ENCODE measurements around the gene CHCHD3.

DNA sequence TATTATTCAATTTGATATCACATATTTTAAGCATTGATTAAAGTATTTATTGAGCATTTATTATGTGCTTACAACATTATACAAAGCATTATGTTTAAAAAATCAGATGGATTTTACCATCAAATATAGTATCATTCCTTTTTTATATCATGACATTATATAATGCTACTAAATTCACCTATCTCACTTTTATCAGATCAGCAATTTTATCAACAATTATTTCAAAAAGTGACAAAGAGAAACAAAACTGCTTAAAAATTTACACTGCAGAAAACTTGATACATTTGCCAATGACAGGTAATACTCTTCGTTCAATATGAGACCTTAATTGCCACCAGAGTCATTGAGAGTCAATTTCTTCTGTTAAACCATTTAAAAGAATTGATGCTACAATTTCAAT lies 82.0 kb downstream of the CHCHD3 start:
- TF ChIP-seq CTCF (tag by site-specific recombination; IDR thresholded peaks at IDR 0.05), result no peak
- TF ChIP-seq, protein P1, sequence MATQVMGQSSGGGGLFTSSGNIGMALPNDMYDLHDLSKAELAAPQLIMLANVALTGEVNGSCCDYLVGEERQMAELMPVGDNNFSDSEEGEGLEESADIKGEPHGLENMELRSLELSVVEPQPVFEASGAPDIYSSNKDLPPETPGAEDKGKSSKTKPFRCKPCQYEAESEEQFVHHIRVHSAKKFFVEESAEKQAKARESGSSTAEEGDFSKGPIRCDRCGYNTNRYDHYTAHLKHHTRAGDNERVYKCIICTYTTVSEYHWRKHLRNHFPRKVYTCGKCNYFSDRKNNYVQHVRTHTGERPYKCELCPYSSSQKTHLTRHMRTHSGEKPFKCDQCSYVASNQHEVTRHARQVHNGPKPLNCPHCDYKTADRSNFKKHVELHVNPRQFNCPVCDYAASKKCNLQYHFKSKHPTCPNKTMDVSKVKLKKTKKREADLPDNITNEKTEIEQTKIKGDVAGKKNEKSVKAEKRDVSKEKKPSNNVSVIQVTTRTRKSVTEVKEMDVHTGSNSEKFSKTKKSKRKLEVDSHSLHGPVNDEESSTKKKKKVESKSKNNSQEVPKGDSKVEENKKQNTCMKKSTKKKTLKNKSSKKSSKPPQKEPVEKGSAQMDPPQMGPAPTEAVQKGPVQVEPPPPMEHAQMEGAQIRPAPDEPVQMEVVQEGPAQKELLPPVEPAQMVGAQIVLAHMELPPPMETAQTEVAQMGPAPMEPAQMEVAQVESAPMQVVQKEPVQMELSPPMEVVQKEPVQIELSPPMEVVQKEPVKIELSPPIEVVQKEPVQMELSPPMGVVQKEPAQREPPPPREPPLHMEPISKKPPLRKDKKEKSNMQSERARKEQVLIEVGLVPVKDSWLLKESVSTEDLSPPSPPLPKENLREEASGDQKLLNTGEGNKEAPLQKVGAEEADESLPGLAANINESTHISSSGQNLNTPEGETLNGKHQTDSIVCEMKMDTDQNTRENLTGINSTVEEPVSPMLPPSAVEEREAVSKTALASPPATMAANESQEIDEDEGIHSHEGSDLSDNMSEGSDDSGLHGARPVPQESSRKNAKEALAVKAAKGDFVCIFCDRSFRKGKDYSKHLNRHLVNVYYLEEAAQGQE (tag by site-specific recombination; IDR thresholded peaks at IDR 0.05), result no peak
- no peak for TF ChIP-seq ZNF184 (tag by site-specific recombination; IDR thresholded peaks at IDR 0.05)
